Measurements from ENCODE around the gene GSG1L2.

Gene GSG1L2

DNA sequence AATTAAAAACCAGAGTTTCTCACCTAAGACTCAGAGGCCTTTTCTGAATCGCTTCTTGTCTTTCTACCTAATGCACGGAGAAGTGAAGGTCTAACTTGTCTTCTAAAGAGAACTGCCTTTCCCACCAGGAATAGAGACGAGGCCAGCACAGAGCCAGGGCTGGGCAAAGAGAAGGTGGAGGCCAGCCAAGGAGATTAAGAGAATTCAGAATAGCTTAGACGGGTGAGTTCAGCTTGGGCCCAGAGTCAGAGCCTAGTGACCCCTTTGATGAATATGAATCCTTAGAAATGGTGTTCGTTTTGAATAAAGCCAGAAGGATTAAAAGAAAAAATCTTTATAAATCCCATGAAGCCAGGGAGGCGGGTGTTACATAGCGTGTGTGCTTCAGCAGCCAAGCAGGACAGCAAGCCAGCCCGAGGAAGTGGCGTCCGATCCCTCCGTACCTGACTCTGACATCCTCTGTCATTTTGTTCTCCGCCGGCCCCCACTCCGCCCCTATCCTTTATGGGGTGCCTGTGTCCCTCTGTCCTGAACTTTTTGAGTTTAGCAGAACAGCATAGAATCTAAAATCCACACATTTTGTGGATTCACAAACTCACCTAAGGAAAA, 7.4 kb downstream of the GSG1L2 start:
- intact Hi-C loops (cut with micrococcal nuclease) = no loop called here
- H3K36me3 Mint-ChIP-seq (ENCODE audit: low read depth) = no peaks in the 10 kb centered on the region
- no peak overlapping the region for H3K4me3 Mint-ChIP-seq
- no peaks in the 10 kb centered on the region for H3K4me1 Mint-ChIP-seq (ENCODE audit: low read depth)
- no peaks in the 10 kb centered on the region for H3K27me3 Mint-ChIP-seq
- H3K27ac Mint-ChIP-seq = no peak overlapping the region
- no peaks in the 10 kb centered on the region for H3K9me3 Mint-ChIP-seq

DNA sequence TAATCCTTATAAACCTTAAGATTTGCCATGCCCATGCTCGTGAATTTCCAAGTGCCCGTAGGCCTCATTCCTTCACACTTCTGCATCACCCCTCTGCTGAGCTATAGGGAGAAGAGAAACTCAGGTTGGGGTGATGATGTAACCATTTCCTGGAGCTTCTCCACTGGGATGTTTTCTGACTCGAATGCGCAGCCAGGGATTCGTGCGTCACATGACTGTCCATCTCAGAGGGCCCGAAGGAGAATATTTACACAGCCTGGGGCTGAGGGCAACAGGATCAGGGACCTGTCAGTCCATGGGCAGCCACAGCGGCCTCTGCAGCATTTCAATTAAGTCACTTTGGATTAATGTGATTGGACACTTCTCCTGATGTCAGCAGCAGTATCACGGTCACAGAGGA, 8.7 kb downstream of the GSG1L2 start:
- H3K36me3 Mint-ChIP-seq (ENCODE audit: low read depth) = no peaks in the 10 kb centered on the region
- no peaks in the 10 kb centered on the region for H3K4me1 Mint-ChIP-seq (ENCODE audit: low read depth)
- no peaks in the 10 kb centered on the region for H3K9me3 Mint-ChIP-seq
- no peaks in the 10 kb centered on the region for H3K27me3 Mint-ChIP-seq
- intact Hi-C loops (cut with micrococcal nuclease) = no loop called here
- no peak overlapping the region for H3K4me3 Mint-ChIP-seq
- no peak overlapping the region for H3K27ac Mint-ChIP-seq

DNA sequence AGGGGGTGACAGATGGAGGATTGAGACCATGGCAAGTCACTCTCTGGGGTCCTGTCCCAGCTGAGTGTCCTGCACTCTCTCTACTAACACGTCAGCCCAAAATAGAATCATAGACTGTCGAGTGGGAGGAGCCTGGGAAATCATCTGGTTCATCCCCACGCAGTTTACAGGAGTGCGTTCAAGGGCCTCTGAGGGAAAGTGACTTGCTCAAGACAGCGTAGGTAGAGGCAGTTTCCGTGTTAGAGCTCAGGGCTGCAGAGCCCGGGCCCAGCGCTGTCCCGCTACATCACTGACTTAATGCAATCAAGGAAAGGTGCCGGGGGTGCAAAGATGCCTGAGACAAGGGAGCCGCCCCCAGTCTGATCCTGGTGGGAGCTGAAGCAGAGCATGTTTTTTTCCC, 10.3 kb downstream of the GSG1L2 start:
- Mint-ChIP-seq H3K4me1 (ENCODE audit: low read depth) (no peaks in the 10 kb centered on the region), H3K36me3 (ENCODE audit: low read depth) (no peaks in the 10 kb centered on the region), H3K4me3 (no peak overlapping the region), H3K27ac (no peak overlapping the region), H3K27me3 (peaks cover under 1% of the 10 kb centered on the region), H3K9me3 (no peaks in the 10 kb centered on the region)
- intact Hi-C loops (cut with micrococcal nuclease) = no loop called here

DNA sequence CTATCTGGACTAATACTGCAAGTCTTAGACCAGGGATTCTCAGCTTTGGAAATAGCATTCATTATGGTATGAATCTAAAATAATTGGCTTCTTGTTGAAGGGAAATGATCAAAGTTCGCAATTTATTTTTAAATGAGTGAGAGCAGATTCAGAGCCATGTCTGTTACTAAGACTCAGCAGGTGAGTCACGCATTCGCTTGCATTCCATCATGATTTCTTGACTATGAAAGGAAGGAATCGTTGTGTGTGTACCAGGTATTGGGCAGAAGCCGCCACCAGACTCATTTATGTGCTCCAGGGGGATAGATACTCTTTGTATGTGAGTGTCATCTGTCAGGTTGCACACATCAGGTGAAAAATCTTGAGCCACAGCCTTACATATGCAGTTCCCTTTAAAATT, 10.8 kb downstream of the GSG1L2 start:
- peaks cover 1% of the 10 kb centered on the region for H3K27me3 Mint-ChIP-seq
- H3K4me1 Mint-ChIP-seq (ENCODE audit: low read depth) = no peaks in the 10 kb centered on the region
- intact Hi-C loops (cut with micrococcal nuclease) = no loop called here
- H3K27ac Mint-ChIP-seq = no peak overlapping the region
- no peaks in the 10 kb centered on the region for H3K9me3 Mint-ChIP-seq
- no peaks in the 10 kb centered on the region for H3K36me3 Mint-ChIP-seq (ENCODE audit: low read depth)
- H3K4me3 Mint-ChIP-seq = no peak overlapping the region

DNA sequence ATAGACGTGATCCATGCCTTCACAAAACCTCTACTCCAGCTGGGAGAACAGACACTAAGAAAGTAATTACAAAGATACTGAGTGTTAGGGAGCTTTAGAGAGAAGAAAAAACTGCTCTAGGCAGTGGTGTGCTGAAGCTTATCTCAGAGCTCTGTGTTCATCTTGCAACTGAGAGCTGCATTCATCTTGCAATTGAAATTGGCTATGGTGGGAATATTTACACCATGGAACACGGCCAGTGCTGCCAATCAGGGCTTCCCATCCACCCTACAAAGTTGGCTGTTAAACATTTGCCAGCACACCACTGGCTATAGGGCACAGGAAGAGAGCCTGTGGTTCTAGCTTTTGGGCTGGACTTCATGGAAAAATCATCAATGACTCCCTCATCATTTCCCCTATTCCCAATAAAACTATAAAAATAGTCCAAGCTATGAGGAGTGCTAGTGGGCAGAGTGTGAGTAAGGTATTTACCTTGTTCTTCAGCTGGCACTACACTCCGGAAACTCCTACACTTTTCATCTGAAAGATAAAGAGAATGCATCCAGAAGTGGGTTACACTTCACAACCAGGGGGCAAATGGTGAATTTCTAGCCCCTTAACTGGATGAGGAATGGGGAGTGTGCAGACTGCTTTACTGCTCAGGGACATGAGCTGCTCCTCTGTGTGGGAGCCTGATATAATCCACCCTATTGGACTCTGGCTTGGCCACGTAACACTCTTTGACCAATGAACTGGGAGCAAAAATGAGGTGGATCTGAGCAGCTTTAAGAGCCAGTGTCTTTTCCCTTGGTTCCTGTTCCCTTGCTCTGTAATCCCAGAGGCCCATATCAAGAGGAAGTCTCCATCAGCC, 11.6 kb downstream of the GSG1L2 start:
- Mint-ChIP-seq H3K27ac (no peak overlapping the region), H3K27me3 (peaks cover 1% of the 10 kb centered on the region), H3K9me3 (no peaks in the 10 kb centered on the region), H3K4me3 (no peak overlapping the region), H3K4me1 (ENCODE audit: low read depth) (no peaks in the 10 kb centered on the region), H3K36me3 (ENCODE audit: low read depth) (no peaks in the 10 kb centered on the region)
- intact Hi-C loops (cut with micrococcal nuclease) = no loop called here

DNA sequence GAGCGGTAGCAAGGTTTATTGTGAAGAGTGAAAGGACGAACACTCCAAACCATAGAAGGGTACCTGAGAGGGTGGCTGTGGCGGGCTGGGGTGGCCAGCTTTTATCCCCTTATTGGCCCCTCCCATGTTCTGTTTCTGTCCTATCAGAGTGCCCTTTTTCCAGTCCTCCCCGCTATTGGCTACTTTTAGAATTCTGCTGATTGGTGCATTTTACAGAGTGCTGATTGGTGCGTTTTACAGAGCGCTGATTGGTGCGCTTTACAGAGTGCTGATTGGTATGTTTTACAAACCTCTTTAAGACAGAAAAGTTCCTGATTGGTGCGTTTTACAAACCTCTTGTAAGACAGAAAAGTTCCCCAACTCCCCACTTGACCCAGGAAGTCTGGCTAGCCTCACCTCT, 12.5 kb downstream of the GSG1L2 start:
- no peaks in the 10 kb centered on the region for H3K9me3 Mint-ChIP-seq
- no peak overlapping the region for H3K4me3 Mint-ChIP-seq
- peaks cover 1% of the 10 kb centered on the region for H3K27me3 Mint-ChIP-seq
- no peaks in the 10 kb centered on the region for H3K36me3 Mint-ChIP-seq (ENCODE audit: low read depth)
- no peak overlapping the region for H3K27ac Mint-ChIP-seq
- no peaks in the 10 kb centered on the region for H3K4me1 Mint-ChIP-seq (ENCODE audit: low read depth)
- intact Hi-C loops (cut with micrococcal nuclease) = no loop called here

DNA sequence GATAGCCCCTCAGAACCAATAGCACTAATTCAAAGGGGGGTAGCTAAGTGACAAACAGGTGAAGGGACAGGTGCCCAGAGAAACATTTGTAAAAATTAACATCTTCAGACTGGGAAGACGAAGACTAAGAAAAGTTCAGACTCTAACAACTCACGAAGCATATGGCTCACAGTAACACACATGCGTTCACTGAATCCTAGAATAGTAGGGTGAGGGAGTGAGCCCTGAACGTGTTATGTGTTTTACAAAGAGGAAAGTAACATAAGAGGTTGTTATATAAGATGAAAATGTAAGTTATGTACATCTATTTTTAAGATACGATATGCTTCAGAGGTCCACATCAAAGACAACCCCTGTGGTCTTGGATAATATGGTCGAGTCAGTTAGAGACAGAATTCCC, 15.2 kb downstream of the GSG1L2 start:
- intact Hi-C loops (cut with micrococcal nuclease) = no loop called here
- H3K4me3 Mint-ChIP-seq = no peak overlapping the region
- H3K27ac Mint-ChIP-seq = no peak overlapping the region

DNA sequence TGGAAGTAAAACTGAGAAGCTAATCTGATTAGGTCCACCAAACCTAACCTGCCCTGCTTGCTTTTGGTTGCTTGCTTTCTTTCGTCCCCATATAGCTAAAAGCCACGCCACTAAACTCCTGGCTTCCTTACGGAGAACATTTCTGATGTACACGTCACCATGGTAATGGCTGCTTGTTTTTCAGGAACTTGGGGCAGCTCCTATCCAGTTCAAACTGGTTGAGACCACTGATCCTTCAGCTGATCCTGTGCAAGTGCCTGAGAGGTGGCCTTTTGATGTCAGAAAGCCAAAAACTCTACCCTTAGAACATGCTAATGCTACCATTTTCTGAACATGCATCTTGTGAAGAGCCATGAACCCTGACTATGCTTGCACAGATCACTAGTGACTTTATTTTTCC, 16.1 kb downstream of the GSG1L2 start:
- intact Hi-C loops (cut with micrococcal nuclease) = no loop called here
- H3K27me3 Mint-ChIP-seq = peaks cover 8% of the 10 kb centered on the region
- no peaks in the 10 kb centered on the region for H3K36me3 Mint-ChIP-seq (ENCODE audit: low read depth)
- H3K4me3 Mint-ChIP-seq = no peak overlapping the region
- H3K4me1 Mint-ChIP-seq (ENCODE audit: low read depth) = no peaks in the 10 kb centered on the region
- H3K9me3 Mint-ChIP-seq = no peaks in the 10 kb centered on the region
- no peak overlapping the region for H3K27ac Mint-ChIP-seq

More for the DNA sequence above, 15.2 kb downstream of the GSG1L2 start:
- H3K9me3 Mint-ChIP-seq = no peaks in the 10 kb centered on the region
- H3K4me1 Mint-ChIP-seq (ENCODE audit: low read depth) = no peaks in the 10 kb centered on the region
- no peaks in the 10 kb centered on the region for H3K36me3 Mint-ChIP-seq (ENCODE audit: low read depth)
- peaks cover 8% of the 10 kb centered on the region for H3K27me3 Mint-ChIP-seq

DNA sequence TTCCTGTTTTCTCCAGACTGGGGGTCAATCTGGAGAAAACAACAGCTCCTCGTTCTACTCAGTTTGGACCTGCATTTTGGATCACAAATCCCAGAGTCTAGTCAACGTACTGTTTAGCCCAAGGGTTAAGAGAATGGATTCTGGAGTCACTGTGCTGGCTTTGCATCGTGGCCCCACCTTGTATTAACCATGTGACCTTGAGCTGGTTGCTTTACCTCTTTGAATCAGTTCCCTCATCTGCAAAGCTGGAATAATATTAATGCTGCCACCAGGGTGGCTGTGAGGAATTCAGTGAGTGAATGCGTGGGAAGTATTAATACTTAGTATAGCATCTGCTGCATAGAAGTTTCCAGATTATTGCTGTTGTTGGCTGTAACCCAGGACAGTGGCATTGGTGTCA, 19.2 kb downstream of the GSG1L2 start:
- H3K27ac Mint-ChIP-seq = no peak overlapping the region
- H3K4me3 Mint-ChIP-seq = no peak overlapping the region
- no peaks in the 10 kb centered on the region for H3K9me3 Mint-ChIP-seq
- no peaks in the 10 kb centered on the region for H3K4me1 Mint-ChIP-seq (ENCODE audit: low read depth)
- H3K36me3 Mint-ChIP-seq (ENCODE audit: low read depth) = no peaks in the 10 kb centered on the region
- intact Hi-C loops (cut with micrococcal nuclease) = no loop called here
- H3K27me3 Mint-ChIP-seq = peaks cover 11% of the 10 kb centered on the region

DNA sequence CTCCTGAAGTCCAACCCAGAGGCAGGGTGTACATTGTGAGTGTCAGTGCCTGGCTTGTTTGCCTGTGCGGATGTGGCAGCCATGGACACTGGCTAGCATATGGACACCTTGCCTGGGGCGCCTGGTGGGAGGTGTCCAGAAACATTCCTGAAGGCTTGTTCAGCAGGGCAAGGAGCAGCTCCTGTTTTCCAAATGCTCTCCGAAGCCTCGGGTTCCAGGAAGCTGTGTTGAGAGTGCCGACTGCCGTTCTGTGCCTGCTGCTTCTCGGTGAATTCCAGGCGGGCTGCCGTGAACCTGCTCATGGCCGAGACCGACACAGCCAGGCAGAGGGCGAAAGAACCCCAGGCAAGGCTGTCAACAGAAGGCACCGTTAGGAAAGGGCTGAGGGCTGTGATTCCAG, 19.6 kb downstream of the GSG1L2 start:
- Mint-ChIP-seq H3K4me1 (ENCODE audit: low read depth) (no peaks in the 10 kb centered on the region), H3K36me3 (ENCODE audit: low read depth) (no peaks in the 10 kb centered on the region)

DNA sequence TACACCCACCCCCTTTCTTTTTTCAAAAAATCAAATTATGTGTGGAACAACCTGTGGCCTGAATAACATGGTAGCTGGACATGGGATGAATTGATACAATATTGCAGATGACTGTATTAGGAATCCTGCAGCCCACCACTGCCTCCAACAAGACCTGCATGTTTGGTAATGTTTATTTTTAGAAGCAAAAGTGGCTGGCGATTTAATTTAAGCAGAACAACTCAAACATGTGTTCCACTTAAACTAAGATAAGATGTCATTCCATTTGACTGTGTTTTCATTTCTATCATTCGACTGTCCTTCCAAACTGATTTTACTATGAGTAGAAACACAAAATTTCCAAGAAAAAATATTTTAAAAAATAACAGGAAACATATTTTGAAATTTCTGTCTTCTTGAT, 20.4 kb downstream of the GSG1L2 start:
- H3K27me3 Mint-ChIP-seq = peaks cover 11% of the 10 kb centered on the region
- no peak overlapping the region for H3K27ac Mint-ChIP-seq
- H3K36me3 Mint-ChIP-seq (ENCODE audit: low read depth) = no peaks in the 10 kb centered on the region
- H3K4me1 Mint-ChIP-seq (ENCODE audit: low read depth) = no peaks in the 10 kb centered on the region
- intact Hi-C loops (cut with micrococcal nuclease) = no loop called here
- no peak overlapping the region for H3K4me3 Mint-ChIP-seq
- H3K9me3 Mint-ChIP-seq = no peaks in the 10 kb centered on the region

More for the DNA sequence above, 19.6 kb downstream of the GSG1L2 start:
- Mint-ChIP-seq H3K4me3 (no peak overlapping the region), H3K27me3 (peaks cover 11% of the 10 kb centered on the region), H3K9me3 (no peaks in the 10 kb centered on the region), H3K27ac (no peak overlapping the region)
- intact Hi-C loops (cut with micrococcal nuclease) = no loop called here

DNA sequence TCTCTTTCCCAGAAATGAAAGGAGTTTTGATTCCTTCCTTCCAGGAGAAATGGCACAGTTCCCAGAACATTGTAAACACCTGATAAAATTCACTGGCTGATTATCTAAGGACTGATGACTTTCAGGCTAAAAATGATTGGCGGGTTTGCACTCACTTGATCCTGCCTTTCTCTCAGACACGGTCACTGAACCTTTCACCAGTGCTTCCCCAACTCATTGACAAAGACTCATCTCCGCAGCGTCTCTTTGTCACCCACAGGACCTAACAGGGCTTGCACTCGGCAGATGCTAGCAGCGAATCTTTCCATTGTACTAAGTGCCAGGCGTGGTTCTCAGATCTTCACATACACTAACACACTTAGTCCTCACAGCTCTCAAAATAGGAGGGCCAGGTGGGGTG, 23.2 kb downstream of the GSG1L2 start:
- intact Hi-C loops (cut with micrococcal nuclease) = no loop called here
- Mint-ChIP-seq H3K9me3 (no peaks in the 10 kb centered on the region), H3K4me3 (no peak overlapping the region), H3K36me3 (ENCODE audit: low read depth) (no peaks in the 10 kb centered on the region), H3K27ac (no peak overlapping the region), H3K27me3 (peaks cover 6% of the 10 kb centered on the region), H3K4me1 (ENCODE audit: low read depth) (no peaks in the 10 kb centered on the region)

DNA sequence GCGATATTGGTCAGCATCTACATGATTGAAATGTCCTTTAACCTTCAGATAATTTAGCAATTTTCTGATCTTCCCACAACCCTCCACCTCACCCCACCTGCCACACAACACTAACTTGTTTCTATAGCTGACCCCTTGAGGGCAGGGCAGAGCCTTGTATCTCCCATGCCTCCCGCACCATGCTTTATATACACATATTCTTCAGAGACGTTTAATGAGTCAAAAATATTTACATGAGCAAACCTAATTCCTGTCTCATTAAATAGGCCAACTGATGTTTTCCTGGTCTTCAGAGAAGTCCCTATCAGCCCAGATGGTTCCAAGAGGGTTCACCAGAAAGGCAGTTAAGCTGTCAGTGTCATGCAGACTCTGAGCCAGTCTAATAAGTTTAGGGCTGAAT, 23.9 kb downstream of the GSG1L2 start:
- H3K27me3 Mint-ChIP-seq = peaks cover 6% of the 10 kb centered on the region
- H3K9me3 Mint-ChIP-seq = no peaks in the 10 kb centered on the region
- H3K36me3 Mint-ChIP-seq (ENCODE audit: low read depth) = no peaks in the 10 kb centered on the region
- H3K4me1 Mint-ChIP-seq (ENCODE audit: low read depth) = no peaks in the 10 kb centered on the region
- H3K27ac Mint-ChIP-seq = no peak overlapping the region
- intact Hi-C loops (cut with micrococcal nuclease) = no loop called here
- H3K4me3 Mint-ChIP-seq = no peak overlapping the region

DNA sequence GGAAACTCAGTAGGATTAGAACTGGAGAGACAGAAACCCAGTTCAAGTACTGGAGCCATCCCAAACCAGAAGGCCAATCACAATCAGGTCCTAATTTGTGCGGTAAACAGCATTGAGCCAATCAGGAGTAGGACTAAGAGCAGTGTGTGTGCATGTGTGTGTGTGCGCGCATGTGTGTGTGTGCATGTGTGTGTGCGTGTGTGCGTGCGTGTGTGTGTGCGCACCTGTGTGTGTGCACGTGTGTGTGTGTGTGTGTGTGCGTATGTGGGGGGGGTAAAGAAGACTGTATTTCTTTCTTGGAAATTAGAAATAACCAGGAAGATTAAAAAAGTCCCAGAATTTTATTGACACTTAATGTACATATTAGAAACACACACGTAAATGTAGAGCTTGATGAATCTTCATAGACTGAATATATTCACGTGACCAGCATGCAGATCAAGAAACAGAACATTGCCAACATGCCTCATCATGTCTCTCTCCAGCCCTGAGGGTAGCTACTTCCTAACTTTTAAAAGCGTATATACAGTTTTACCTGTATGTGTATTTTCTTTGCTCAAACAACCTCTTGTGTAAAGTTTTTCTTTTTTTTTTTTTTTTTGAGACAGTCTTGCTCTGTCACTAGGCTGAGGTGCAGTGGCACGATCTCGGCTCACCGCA, 29.6 kb downstream of the GSG1L2 start:
- Mint-ChIP-seq H3K27ac (no peak overlapping the region), H3K4me1 (ENCODE audit: low read depth) (no peaks in the 10 kb centered on the region), H3K9me3 (no peaks in the 10 kb centered on the region), H3K4me3 (no peak overlapping the region), H3K27me3 (peaks cover 1% of the 10 kb centered on the region), H3K36me3 (ENCODE audit: low read depth) (no peaks in the 10 kb centered on the region)
- intact Hi-C loops (cut with micrococcal nuclease) = no loop called here
